H1 (cell line): ENCODE measurements around the gene ABCC10. TPM values are rescaled to one million over a fixed set of nuclear protein-coding genes. Genes with fewer than 3 reads are reported as not detected.

Source experiments
- CTCF ChIA-PET: fragments of 300-600 bp; sonication (Branson Sonifier 250); formaldehyde crosslinking; loops from one replicate; lab custom pipeline; 2021; ENCODE audit not compliant: partially characterized antibody; lab: Charles Lee
- POLR2A ChIA-PET: fragments of 300-600 bp; sonication (Branson Sonifier 250); formaldehyde crosslinking; loops from one replicate; lab custom pipeline; 2021; ENCODE audit warnings: inconsistent platforms; ENCODE audit not compliant: partially characterized antibody; lab: Charles Lee
- DNase-seq, 2 experiments: peaks; one replicate each; pipeline versions ENCODE4 v3.0.0 to v3.0.0-alpha.2; 2010 to 2022; ENCODE audit warnings: low spot score in 2 of 2, low read depth in 1 of 2, mixed read lengths in 1 of 2
- FAIRE-seq: peaks from 2 replicates; lab custom pipeline; 2011; peaks lifted over from hg19 to GRCh38; lab: Jason Lieb, UNC
- H2AFZ ChIP-seq: 2 replicates; pipeline ENCODE4 v1.8.1; 2012; ENCODE audit warnings: low read length, inconsistent platforms
- H2AK5ac ChIP-seq: 2 replicates; pipeline ENCODE4 v1.6.1; 2013; ENCODE audit warnings: low read depth, low read length
- H2BK120ac ChIP-seq: replicated peaks from 2 replicates; pipeline ENCODE3; 2013; ENCODE audit warnings: low read depth, low read length, inconsistent platforms
- H2BK12ac ChIP-seq: 2 replicates; pipeline ENCODE4 v1.6.1; 2013; ENCODE audit warnings: low read depth, low read length
- H2BK15ac ChIP-seq: 2 replicates; pipeline ENCODE4 v1.6.1; 2013; ENCODE audit warnings: low read length
- H2BK20ac ChIP-seq: 2 replicates; pipeline ENCODE4 v1.6.1; 2013; ENCODE audit warnings: low read length
- H2BK5ac ChIP-seq: 2 replicates; pipeline ENCODE4 v1.6.1; 2013; ENCODE audit warnings: low read depth, low read length
- H3K14ac ChIP-seq: 2 replicates; pipeline ENCODE4 v1.6.1; 2013; ENCODE audit warnings: inconsistent platforms; ENCODE audit not compliant: insufficient read length
- H3K18ac ChIP-seq: 2 replicates; pipeline ENCODE4 v1.6.1; 2013; ENCODE audit warnings: low read length; ENCODE audit errors: extremely low read depth
- H3K23ac ChIP-seq: 2 replicates; pipeline ENCODE4 v1.6.1; 2013; ENCODE audit warnings: inconsistent platforms; ENCODE audit not compliant: insufficient read length
- H3K23me2 ChIP-seq: 2 replicates; pipeline ENCODE4 v1.6.1; 2013; ENCODE audit warnings: low read depth, low read length
- H3K27ac ChIP-seq: 2 replicates; pipeline ENCODE4 v1.6.1; 2011; ENCODE audit warnings: low read depth, low read length, inconsistent platforms
- H3K27me3 ChIP-seq, 4 experiments: replicated peaks in 1 of 4; 1 replicate in 1 of 4; 2 replicates in 3 of 4; pipeline versions ENCODE4 v1.6.1 to v1.8.1; 2011 to 2013; ENCODE audit warnings: low read length in 3 of 4, mild to moderate bottlenecking in 3 of 4, inconsistent platforms in 2 of 4, mixed read lengths in 2 of 4, moderate library complexity in 1 of 4; ENCODE audit not compliant: control insufficient read depth in 3 of 4, insufficient read depth in 3 of 4; ENCODE audit errors: extremely low read depth in 1 of 4
- H3K36me3 ChIP-seq, 4 experiments: 2 replicates each; pipeline versions ENCODE4 v1.6.1 to v1.8.1; 2011 to 2013; ENCODE audit warnings: mild to moderate bottlenecking in 4 of 4, low read length in 3 of 4, moderate library complexity in 2 of 4, control low read depth in 1 of 4, inconsistent platforms in 1 of 4; ENCODE audit not compliant: insufficient read depth in 4 of 4, control insufficient read depth in 2 of 4
- H3K4ac ChIP-seq: replicated peaks from 2 replicates; pipeline ENCODE3; 2013; ENCODE audit warnings: low read length, low read depth, mixed read lengths, inconsistent platforms; ENCODE audit not compliant: insufficient read length
- H3K4me1 ChIP-seq, 4 experiments: replicated peaks in 1 of 4; 1 replicate in 1 of 4; 2 replicates in 3 of 4; pipeline versions ENCODE4 v1.6.1 to v1.8.1; 2011 to 2013; ENCODE audit warnings: low read length in 3 of 4, inconsistent platforms in 2 of 4, mixed read lengths in 1 of 4; ENCODE audit not compliant: insufficient read depth in 4 of 4, control insufficient read depth in 3 of 4
- H3K4me2 ChIP-seq, 2 experiments: 2 replicates each; pipeline versions ENCODE4 v1.6.1 to v1.8.1; 2011 to 2013; ENCODE audit warnings: low read depth in 2 of 2, low read length in 2 of 2, control low read depth in 1 of 2, inconsistent platforms in 1 of 2, mild to moderate bottlenecking in 1 of 2; ENCODE audit not compliant: insufficient read depth in 1 of 2
- H3K4me3 ChIP-seq, 4 experiments: fragments of 200-600, 300-600 bp in 1 of 4; sonication (generic), shearing (Covaris generic), sonication (Bioruptor Twin) in 1 of 4; 2 replicates each; pipeline versions ENCODE4 v1.5.1 to v1.8.1; 2011 to 2016; ENCODE audit warnings: low read length in 4 of 4, low read depth in 3 of 4, control low read depth in 2 of 4, inconsistent platforms in 2 of 4, mild to moderate bottlenecking in 2 of 4, mixed read lengths in 1 of 4, moderate library complexity in 1 of 4; ENCODE audit not compliant: insufficient read depth in 2 of 4; ENCODE audit errors: extremely low read depth in 1 of 4
- H3K56ac ChIP-seq: replicated peaks from 2 replicates; pipeline ENCODE3; 2013; ENCODE audit warnings: low read depth, mild to moderate bottlenecking, mixed read lengths, low read length, inconsistent platforms; ENCODE audit not compliant: insufficient read length
- H3K79me1 ChIP-seq: 2 replicates; pipeline ENCODE4 v1.6.1; 2013; ENCODE audit warnings: low read depth, low read length, control low read depth
- H3K79me2 ChIP-seq, 2 experiments: 2 replicates each; pipeline versions ENCODE4 v1.6.1 to v1.8.1; 2012 to 2013; ENCODE audit warnings: low read length in 2 of 2, mild to moderate bottlenecking in 2 of 2, inconsistent platforms in 1 of 2; ENCODE audit not compliant: insufficient read depth in 2 of 2, control insufficient read depth in 1 of 2
- H3K9ac ChIP-seq, 4 experiments: replicated peaks in 1 of 4; 1 replicate in 1 of 4; 2 replicates in 3 of 4; pipeline versions ENCODE4 v1.6.1 to v1.8.1; 2011 to 2013; ENCODE audit warnings: low read depth in 3 of 4, low read length in 3 of 4, control low read depth in 2 of 4, mild to moderate bottlenecking in 2 of 4, moderate library complexity in 2 of 4, inconsistent platforms in 1 of 4; ENCODE audit errors: extremely low read depth in 1 of 4
- H3K9me3 ChIP-seq, 2 experiments: 2 replicates each; pipeline versions ENCODE4 v1.6.1 to v1.8.1; 2012 to 2013; ENCODE audit warnings: mild to moderate bottlenecking in 2 of 2, moderate library complexity in 2 of 2, control low read depth in 1 of 2, inconsistent platforms in 1 of 2, low read depth in 1 of 2, low read length in 1 of 2, mixed read lengths in 1 of 2; ENCODE audit not compliant: insufficient read depth in 2 of 2
- H4K20me1 ChIP-seq, 2 experiments: replicated peaks in 1 of 2; 2 replicates each; pipeline versions ENCODE3 to v1.8.1; 2011 to 2013; ENCODE audit warnings: inconsistent platforms in 2 of 2, low read length in 2 of 2, mild to moderate bottlenecking in 1 of 2; ENCODE audit not compliant: insufficient read depth in 2 of 2, control insufficient read depth in 1 of 2
- H4K5ac ChIP-seq: 2 replicates; pipeline ENCODE4 v1.6.1; 2013; ENCODE audit warnings: low read length, low read depth, mixed read lengths, inconsistent platforms; ENCODE audit not compliant: insufficient read length
- H4K8ac ChIP-seq: 2 replicates; pipeline ENCODE4 v1.8.0; 2013; ENCODE audit warnings: mild to moderate bottlenecking, moderate library complexity, low read length, inconsistent platforms; ENCODE audit not compliant: insufficient read depth; ENCODE audit errors: extremely low read depth
- H4K91ac ChIP-seq: replicated peaks from 2 replicates; pipeline ENCODE3; 2013; ENCODE audit warnings: low read length, mixed read lengths, inconsistent platforms; ENCODE audit not compliant: insufficient read length
- CHD1 ChIP-seq: IDR thresholded peaks from 2 replicates; pipeline ENCODE4 v1.6.1; 2012; ENCODE audit warnings: low read depth, low read length, improper control_type of control experiment
- EGR1 ChIP-seq: IDR thresholded peaks from 2 replicates; pipeline ENCODE4 v1.6.1; 2011; ENCODE audit warnings: low read depth, low read length, borderline replicate concordance
- JUN ChIP-seq: IDR thresholded peaks from 2 replicates; pipeline ENCODE4 v1.6.1; 2011; ENCODE audit warnings: low read depth, mild to moderate bottlenecking, improper control_type of control experiment, low read length
- RBBP5 ChIP-seq: IDR thresholded peaks from 2 replicates; pipeline ENCODE4 v1.7.1; 2012; ENCODE audit warnings: low read depth, mild to moderate bottlenecking, inconsistent platforms, low read length, moderate library complexity, borderline replicate concordance
- SIX5 ChIP-seq: IDR thresholded peaks from 2 replicates; pipeline ENCODE4 v1.6.1; 2011; ENCODE audit warnings: mild to moderate bottlenecking, low read depth, low read length
- SP4 ChIP-seq: IDR thresholded peaks from 2 replicates; pipeline ENCODE4 v1.6.1; 2012; ENCODE audit warnings: low read length, inconsistent platforms
- TAF1 ChIP-seq: IDR thresholded peaks from 2 replicates; pipeline ENCODE4 v1.6.1; 2011; ENCODE audit warnings: mild to moderate bottlenecking, low read depth, low read length
- WGBS, 2 experiments: shearing (Covaris generic) in 1 of 2; methylation state at CpG; one replicate each; pipeline versions ENCODE4 v1.1.6 to v1.1.7; 2013 to 2015; ENCODE audit warnings: low lambda C conversion rate in 2 of 2, mixed read lengths in 2 of 2, inconsistent platforms in 1 of 2, low coverage in 1 of 2, missing lambda C conversion rate in 1 of 2; ENCODE audit not compliant: insufficient replicate concordance in 2 of 2, insufficient coverage in 1 of 2, insufficient read length in 1 of 2; ENCODE audit errors: extremely low coverage in 1 of 2, missing lambda C conversion rate in 1 of 2; 5-methylcytosine and 5-hydroxymethylcytosine counted together
- polyA plus RNA-seq, 7 experiments: library from polyadenylated mRNA; depleted of rRNA in 3 of 7; stranded (reverse) in 5 of 7; unstranded in 2 of 7; fragments of >200 nt in 5 of 7; fragments of 200-250 nt in 2 of 7; gene quantifications; 1 replicate in 5 of 7; 2 replicates in 1 of 7; 4 replicates in 1 of 7; pipeline versions ENCODE4 v1.2.1 to v1.2.3, GENCODE V29; 2011 to 2013; ENCODE audit warnings: missing spikeins in 2 of 7, mixed read lengths in 2 of 7
- total RNA-seq: library from RNA; stranded (reverse); fragmentation: NEBNext Ultra II Directional; extraction: Animal tissue kit (Norgen Biotek cat#: 25700); gene quantifications from 2 replicates; pipeline ENCODE4 v1.2.1, GENCODE V29; 2021
- TF ChIP-seq, protein P1 (sequence below), 3 experiments: IDR thresholded peaks; 1 replicate in 2 of 3; 2 replicates in 1 of 3; pipeline versions ENCODE4 v1.5.1 to v1.6.1; 2011; ENCODE audit warnings: low read length in 3 of 3, mild to moderate bottlenecking in 3 of 3, inconsistent platforms in 2 of 3, low read depth in 1 of 3, moderate library complexity in 1 of 3; ENCODE audit not compliant: insufficient read depth in 1 of 3; ENCODE audit errors: control extremely low read depth in 1 of 3

Gene ABCC10
- total and polyA plus RNA-seq, 2 of the 8 experiments (the other 6 are each of a cell fraction or from before 2014, with no cell fraction given) = 15.5 to 24.6 TPM

DNA sequence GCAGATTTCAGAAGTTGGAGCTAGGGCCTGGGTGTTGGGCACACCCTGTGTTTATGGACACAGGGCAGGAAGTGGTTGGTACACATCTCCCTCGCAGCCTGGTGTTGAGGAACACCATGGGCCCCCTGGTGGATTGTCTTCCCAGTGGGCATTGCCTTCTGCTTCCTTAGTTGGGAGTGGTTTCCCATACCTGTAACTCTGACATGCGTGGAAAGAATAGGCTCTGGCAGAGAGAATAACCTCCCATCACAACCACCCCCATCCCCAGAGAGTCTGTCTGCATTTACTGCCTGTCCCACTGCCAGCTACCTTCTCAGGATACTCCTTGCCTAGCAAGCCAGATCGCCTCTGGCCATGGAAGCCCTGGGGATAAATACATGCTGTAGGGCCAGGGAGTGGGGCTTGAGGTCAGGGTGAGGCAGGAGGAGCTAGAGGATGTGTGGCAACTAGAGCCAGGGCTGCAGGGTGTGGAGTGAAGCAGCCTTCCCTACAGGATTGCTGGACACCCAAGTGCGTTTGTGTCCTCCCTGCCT, 68.1 kb downstream of the ABCC10 start:
- peaks cover 11 to 23% (median 18%) of the 10 kb centered on the region in 4 experiments; a peak in 7 of 8 replicates for H3K36me3 ChIP-seq
- H3K23ac ChIP-seq = no peak overlapping the region
- H3K79me2 ChIP-seq = peaks cover 4 to 42% of the 10 kb centered on the region in 2 experiments; a peak in 3 of 4 replicates
- H3K18ac ChIP-seq = no peak overlapping the region
- peaks cover 7 to 19% (median 11%) of the 10 kb centered on the region in 4 experiments for H3K4me1 ChIP-seq
- FAIRE-seq (no peak), DNase-seq (no peak)
- H3K14ac ChIP-seq = no peak overlapping the region
- H3K79me1 ChIP-seq = peaks cover 19% of the 10 kb centered on the region; the same call in 1 of the 2 replicates
- H3K4me2 ChIP-seq = 0 out of 4 replicates have a peak overlapping the region, but pooled peaks of 1 of the 2 experiments have one; percentile 18
- H3K4me3 ChIP-seq = no peak overlapping the region
- CTCF ChIA-PET = interaction anchor here (0.6 to 32.9 kb wide), 16 partner anchors 5 to 462 kb away, joined by 3 to 536 read pairs (median 6); partner anchors contain the start of genes DLK2, LRRC73, TJAP1 and ZNF318
- no peak overlapping the region for H4K91ac ChIP-seq
- H2AFZ ChIP-seq = no peak overlapping the region
- no peak overlapping the region for H3K56ac ChIP-seq
- peak overlapping the region; percentile 0; the same call in 1 of the 2 replicates for H4K8ac ChIP-seq
- no peak overlapping the region for H4K5ac ChIP-seq
- H2BK5ac ChIP-seq = peak overlapping the region; percentile 67
- POLR2A ChIA-PET = interaction anchor here (0.6 to 5.6 kb wide), 11 partner anchors 9 to 52 kb away, joined by 3 to 27 read pairs (median 4); partner anchors contain the start of genes DLK2, LRRC73 and TJAP1
- H3K27me3 ChIP-seq = no peaks in the 10 kb centered on the region
- no peaks in the 10 kb centered on the region for H3K23me2 ChIP-seq
- 0 out of 2 replicates have a peak overlapping the region, but pooled peaks have one; percentile 65 for H2AK5ac ChIP-seq
- H2BK120ac ChIP-seq = no peak overlapping the region
- H2BK20ac ChIP-seq = 0 out of 2 replicates have a peak overlapping the region, but pooled peaks have one; percentile 3
- 87% methylated on average over 3 of the region's 4 CpGs; no CpG with 5 or more reads in 1 of the 2 experiments for WGBS, 2 experiments
- no peak overlapping the region for H3K9ac ChIP-seq
- no peak overlapping the region for H3K27ac ChIP-seq
- H3K9me3 ChIP-seq = no peaks in the 10 kb centered on the region
- no peak overlapping the region for H3K4ac ChIP-seq
- H2BK12ac ChIP-seq = peak overlapping the region; percentile 50; the same call in 1 of the 2 replicates
- H4K20me1 ChIP-seq = peaks cover 10 to 24% of the 10 kb centered on the region in 2 experiments
- TF ChIP-seq EGR1 = no peak
- TF ChIP-seq SIX5 = no peak
- TF ChIP-seq TAF1 = no peak
- TF ChIP-seq SP4 = no peak
- TF ChIP-seq CHD1 = no peak
- no peak for TF ChIP-seq JUN
- TF ChIP-seq, protein P1, sequence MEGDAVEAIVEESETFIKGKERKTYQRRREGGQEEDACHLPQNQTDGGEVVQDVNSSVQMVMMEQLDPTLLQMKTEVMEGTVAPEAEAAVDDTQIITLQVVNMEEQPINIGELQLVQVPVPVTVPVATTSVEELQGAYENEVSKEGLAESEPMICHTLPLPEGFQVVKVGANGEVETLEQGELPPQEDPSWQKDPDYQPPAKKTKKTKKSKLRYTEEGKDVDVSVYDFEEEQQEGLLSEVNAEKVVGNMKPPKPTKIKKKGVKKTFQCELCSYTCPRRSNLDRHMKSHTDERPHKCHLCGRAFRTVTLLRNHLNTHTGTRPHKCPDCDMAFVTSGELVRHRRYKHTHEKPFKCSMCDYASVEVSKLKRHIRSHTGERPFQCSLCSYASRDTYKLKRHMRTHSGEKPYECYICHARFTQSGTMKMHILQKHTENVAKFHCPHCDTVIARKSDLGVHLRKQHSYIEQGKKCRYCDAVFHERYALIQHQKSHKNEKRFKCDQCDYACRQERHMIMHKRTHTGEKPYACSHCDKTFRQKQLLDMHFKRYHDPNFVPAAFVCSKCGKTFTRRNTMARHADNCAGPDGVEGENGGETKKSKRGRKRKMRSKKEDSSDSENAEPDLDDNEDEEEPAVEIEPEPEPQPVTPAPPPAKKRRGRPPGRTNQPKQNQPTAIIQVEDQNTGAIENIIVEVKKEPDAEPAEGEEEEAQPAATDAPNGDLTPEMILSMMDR (IDR thresholded peaks at IDR 0.05; ENCODE audit: control extremely low read depth in 1 of 3, insufficient read depth in 1 of 3, low read depth in 1 of 3, low read length in 3 of 3) = peak in 1 of 3 experiments; percentile 12; a peak in 1 of 4 replicates
- no peak for TF ChIP-seq RBBP5
- no peak overlapping the region for H2BK15ac ChIP-seq
